GM23248 (cell line): ENCODE data around the gene CACNA1D.

ENCODE experiments used
- EZH2 ChIP-seq: fragments of 200-600 bp; sonication (generic); IDR thresholded peaks from 2 replicates; pipeline ENCODE4 v1.6.1; 2018; ENCODE audit warnings: antibody characterized with exemption, mild to moderate bottlenecking; ENCODE audit not compliant: insufficient read depth, poor library complexity, severe bottlenecking
- EZH2phosphoT487 ChIP-seq: fragments of 200-600 bp; sonication (generic); IDR thresholded peaks from 2 replicates; pipeline ENCODE4 v1.6.1; 2018; ENCODE audit warnings: antibody characterized with exemption, moderate library complexity, mild to moderate bottlenecking, low read depth; ENCODE audit not compliant: insufficient read depth

- TF ChIP-seq EZH2: no peak
- TF ChIP-seq EZH2phosphoT487: no peak
Measured at GRCh38 chr3:53696401-53697172, 202.2 kb downstream of the CACNA1D start.
